GM12873 (cell line): ENCODE data around the gene RBM20.

ENCODE experiments used
- CTCF ChIP-seq: IDR thresholded peaks from 2 replicates; pipeline ENCODE4 v1.5.1; 2012; ENCODE audit warnings: low read depth, mild to moderate bottlenecking, moderate library complexity, low read length, control low read depth; ENCODE audit not compliant: insufficient read depth; ENCODE audit errors: missing control alignments

RBM20 gene

GRCh38 chr10:110804376-110804775, 160.2 kb downstream of the RBM20 start:
- TF ChIP-seq CTCF = no peak

GRCh38 chr10:110805292-110805691, 161.2 kb downstream of the RBM20 start:
- no peak for TF ChIP-seq CTCF

GRCh38 chr10:110806335-110806734, 162.2 kb downstream of the RBM20 start:
- TF ChIP-seq CTCF = no peak

GRCh38 chr10:110808123-110808522, 164.0 kb downstream of the RBM20 start:
- no peak for TF ChIP-seq CTCF

GRCh38 chr10:110808615-110809014, 164.5 kb downstream of the RBM20 start:
- TF ChIP-seq CTCF = no peak

- no peak for TF ChIP-seq CTCF
Measured at GRCh38 chr10:110810625-110811024, 166.5 kb downstream of the RBM20 start.

- TF ChIP-seq CTCF = no peak
Measured at GRCh38 chr10:110811791-110812581, 167.8 kb downstream of the RBM20 start.

- no peak for TF ChIP-seq CTCF
Measured at GRCh38 chr10:110812583-110812982, 168.4 kb downstream of the RBM20 start.
